AG20443 (cell line): ENCODE measurements around the gene KMT5C.

Experiments
- DNase-seq: peaks from one replicate; pipeline ENCODE4 v3.0.0; 2012; ENCODE audit warnings: low spot score, mixed read lengths

KMT5C gene

GRCh38 chr19:55386493-55386971 lies 46.9 kb downstream of the KMT5C start:
- no peak for DNase-seq

GRCh38 chr19:55387736-55388497 lies 48.2 kb downstream of the KMT5C start:
- DNase-seq, result no peak

- DNase-seq, result no peak
Measured at GRCh38 chr19:55389386-55390317, 50.0 kb downstream of the KMT5C start.

- no peak for DNase-seq
Measured at GRCh38 chr19:55390461-55390880, 50.8 kb downstream of the KMT5C start.

- no peak for DNase-seq
Measured at GRCh38 chr19:55391191-55391670, 51.6 kb downstream of the KMT5C start.

GRCh38 chr19:55391702-55392615 lies 52.3 kb downstream of the KMT5C start:
- DNase-seq, result no peak

- no peak for DNase-seq
Measured at GRCh38 chr19:55392820-55393761, 53.4 kb downstream of the KMT5C start.
